Measurements from ENCODE around the gene NES. TPM values are rescaled to one million over a fixed set of nuclear protein-coding genes. Genes with fewer than 3 reads are reported as not detected.
A peak's percentile ranks its signal among the peaks of the same experiment; 100 is the strongest.

The NES gene
- total RNA-seq, 1 experiment from 2014 or later = 149 TPM

DNA sequence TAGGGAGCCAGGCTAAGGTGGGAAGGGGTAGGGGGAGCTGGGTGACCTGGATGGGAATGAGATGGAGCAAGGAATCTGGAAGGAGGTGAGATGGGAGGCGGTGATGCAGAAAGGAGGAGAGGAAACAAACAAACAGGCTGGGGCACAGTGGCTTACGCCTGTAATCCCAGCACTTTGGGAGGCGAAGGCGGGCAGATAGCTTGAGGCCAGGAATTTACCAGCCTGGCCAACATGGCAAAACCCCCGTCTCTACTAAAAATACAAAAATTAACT is 17.4 kb upstream of the NES start:
- Histone ChIP-seq H3K4me1 (replicated peaks) (peaks cover 17% of the 10 kb centered on the region), H3K27me3 (replicated peaks) (no peaks in the 10 kb centered on the region), H3K36me3 (no peaks in the 10 kb centered on the region), H3K27ac (no peak overlapping the region), H3K9me3 (replicated peaks) (no peaks in the 10 kb centered on the region), H3K4me3 (no peak overlapping the region)
- DNase-seq (ENCODE audit: low read depth in 1 of 2, low spot score in 2 of 2) = no peak

DNA sequence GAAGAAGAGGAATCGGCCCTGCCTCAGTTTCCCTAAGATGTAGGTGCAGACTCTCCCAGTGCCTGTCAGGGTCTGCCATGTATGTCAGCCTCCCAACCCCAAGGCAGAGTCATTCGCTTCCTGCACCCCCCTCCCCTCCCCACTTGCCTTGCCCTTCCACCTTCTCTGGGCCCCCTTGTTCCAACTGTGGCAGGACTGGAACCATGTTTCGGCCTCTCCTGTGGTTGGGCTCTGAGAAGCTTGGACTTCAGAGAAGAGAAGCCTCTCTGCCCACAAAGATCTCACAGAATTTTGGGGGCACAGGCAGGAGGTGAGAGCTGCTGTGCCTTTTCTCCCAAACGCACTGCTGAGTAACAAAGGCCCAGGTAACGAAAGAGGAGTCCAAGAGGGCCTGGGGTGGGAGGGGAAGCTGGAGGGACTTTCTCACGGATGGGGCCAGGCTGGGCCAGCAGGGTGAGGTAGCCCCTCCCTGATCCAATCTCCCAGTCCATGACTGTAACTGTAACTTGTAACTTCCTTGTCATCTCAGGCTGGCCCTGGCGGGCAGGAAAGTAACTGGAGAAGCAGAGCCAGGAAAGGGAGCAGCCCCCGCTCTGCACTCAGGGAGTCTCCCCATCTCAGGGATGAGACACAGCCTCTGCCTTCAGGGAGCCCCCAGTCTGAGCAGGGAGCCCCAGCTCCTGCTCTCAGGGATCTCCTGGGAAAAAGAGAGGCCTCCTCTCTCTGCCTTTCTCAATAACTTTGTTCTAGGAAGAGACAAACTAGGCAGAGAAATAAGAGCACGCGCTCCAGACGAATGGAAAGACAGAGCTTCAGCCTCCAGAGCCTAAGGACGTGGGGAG is 16.9 kb upstream of the NES start:
- Histone ChIP-seq H3K4me1 (replicated peaks) (peaks cover 22% of the 10 kb centered on the region), H3K36me3 (no peaks in the 10 kb centered on the region), H3K27me3 (replicated peaks) (no peaks in the 10 kb centered on the region), H3K4me3 (no peak overlapping the region), H3K27ac (no peak overlapping the region), H3K9me3 (replicated peaks) (no peaks in the 10 kb centered on the region)
- DNase-seq (ENCODE audit: low read depth in 1 of 2, low spot score in 2 of 2) = no peak

DNA sequence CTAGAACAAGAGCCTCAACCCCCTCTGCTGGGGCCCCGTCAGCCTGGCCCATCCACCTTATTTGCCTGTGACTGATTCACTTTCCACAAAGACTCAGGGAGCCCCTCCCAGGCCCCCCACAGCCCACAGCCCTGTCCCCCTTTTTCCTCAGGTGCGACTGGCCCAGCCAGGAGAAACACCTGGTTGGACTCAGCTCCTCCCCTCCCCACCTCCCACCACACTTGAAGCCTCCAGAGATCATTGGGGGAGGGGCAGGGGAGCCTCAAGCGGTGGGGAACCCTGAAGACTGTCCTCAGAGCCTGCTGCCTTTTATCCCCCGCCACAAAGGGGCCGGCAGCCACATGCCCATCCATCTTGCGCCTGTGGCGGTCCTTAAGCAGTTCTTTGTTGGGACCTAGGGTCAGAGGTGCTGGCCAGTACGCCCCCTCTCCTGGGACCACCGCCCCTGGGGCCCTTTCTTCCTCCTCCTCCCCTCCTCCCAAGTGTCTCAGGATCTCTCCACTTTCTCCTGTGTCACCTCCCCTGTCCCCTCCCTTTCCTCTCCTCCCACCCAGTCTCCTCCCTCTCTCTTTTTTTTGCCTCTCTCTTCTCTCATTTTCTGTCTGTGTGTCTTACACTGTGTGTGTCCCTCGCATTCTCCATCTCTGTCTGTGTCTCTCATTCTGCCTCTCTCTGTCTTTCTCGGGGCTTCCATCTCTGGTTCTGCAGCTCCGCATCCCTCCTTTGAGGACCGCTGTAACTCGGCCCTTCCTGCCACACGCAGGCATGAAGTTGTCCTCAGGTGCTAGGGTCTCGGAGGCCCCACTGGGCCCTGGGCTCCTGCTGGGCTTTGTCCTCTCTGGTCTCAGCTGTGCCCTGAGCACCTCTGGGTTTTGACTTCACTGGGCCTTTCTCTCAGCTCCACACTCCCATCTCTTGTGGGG is 16.0 kb upstream of the NES start:
- no peak overlapping the region for H3K27ac ChIP-seq
- no peak for DNase-seq (ENCODE audit: low read depth in 1 of 2, low spot score in 2 of 2)
- no peak overlapping the region for H3K4me3 ChIP-seq
- peaks cover 23% of the 10 kb centered on the region for H3K4me1 ChIP-seq (replicated peaks)
- H3K27me3 ChIP-seq (replicated peaks) = no peaks in the 10 kb centered on the region
- no peaks in the 10 kb centered on the region for H3K36me3 ChIP-seq
- no peaks in the 10 kb centered on the region for H3K9me3 ChIP-seq (replicated peaks)

DNA sequence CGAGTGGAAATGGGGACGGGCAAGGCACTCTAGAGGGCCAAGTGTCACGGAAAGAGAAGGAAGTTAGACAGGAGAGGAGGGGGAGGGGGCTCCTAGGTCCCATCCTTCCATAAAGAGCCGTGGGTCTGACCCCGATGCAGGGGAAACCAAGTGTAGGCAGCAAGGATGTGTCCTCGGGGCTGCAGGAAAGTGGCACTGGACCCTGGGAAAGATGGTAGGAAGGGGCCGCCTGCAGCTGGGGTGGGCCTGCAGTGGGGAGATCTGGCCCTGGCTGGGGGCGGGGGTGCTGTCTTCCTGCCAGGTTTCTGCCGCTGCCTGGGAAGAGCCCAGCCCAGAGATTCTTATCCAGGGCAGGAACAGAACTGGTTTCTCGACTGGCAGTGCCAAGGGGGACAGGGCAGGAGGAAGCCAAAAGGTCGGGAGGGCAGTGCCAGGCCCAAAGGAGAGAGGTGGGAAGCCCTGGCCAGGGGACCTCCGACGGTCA is 15.3 kb upstream of the NES start:
- DNase-seq (ENCODE audit: low read depth in 1 of 2, low spot score in 2 of 2) = no peak
- no peaks in the 10 kb centered on the region for H3K36me3 ChIP-seq
- H3K9me3 ChIP-seq (replicated peaks) = no peaks in the 10 kb centered on the region
- H3K4me3 ChIP-seq = no peak overlapping the region
- H3K4me1 ChIP-seq (replicated peaks) = peaks cover 23% of the 10 kb centered on the region
- no peaks in the 10 kb centered on the region for H3K27me3 ChIP-seq (replicated peaks)
- no peak overlapping the region for H3K27ac ChIP-seq

DNA sequence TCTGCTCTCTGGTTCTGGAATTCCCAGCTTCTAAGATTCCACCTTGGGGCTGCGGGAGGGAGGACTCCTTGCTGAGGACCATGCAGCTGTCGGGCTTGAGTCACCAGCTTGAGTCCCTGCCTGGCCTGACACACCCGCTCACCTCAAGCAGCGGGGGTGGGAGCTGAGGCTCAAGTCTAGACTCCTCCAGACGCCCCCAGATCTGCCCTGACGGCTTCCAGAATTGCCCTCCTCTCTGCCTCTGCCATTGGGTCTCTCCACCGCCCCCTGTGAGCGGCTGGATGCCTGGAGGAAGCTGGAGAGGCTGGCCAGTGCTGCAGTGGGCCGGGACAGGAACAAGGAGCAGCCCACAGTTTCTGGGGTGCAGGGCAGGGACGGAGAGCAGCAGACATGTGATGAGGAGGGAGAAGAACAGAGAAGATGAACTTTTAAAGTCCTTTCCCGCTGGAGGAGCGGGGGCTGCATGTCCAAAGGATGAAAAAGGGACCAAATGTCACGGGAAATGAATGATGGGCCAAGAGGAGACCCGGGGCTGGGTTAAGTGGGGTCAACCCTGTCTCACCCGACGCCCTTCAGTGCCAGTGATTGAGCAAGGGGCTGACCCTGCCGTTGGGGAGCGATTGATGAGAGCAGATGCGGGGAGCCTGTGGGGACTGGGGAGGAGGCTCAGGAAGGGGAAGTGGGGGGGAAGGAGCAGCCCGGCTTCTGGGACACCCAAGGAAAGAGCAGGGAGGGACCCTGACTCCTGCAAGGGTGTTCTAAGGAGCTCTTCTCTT is 14.6 kb upstream of the NES start:
- H3K36me3 ChIP-seq = no peaks in the 10 kb centered on the region
- no peaks in the 10 kb centered on the region for H3K9me3 ChIP-seq (replicated peaks)
- no peak overlapping the region for H3K4me3 ChIP-seq
- no peak overlapping the region for H3K27ac ChIP-seq
- peak in 1 of 2 experiments; percentile 44 for DNase-seq (ENCODE audit: low read depth in 1 of 2, low spot score in 2 of 2)
- peaks cover 23% of the 10 kb centered on the region for H3K4me1 ChIP-seq (replicated peaks)
- H3K27me3 ChIP-seq (replicated peaks) = no peaks in the 10 kb centered on the region

DNA sequence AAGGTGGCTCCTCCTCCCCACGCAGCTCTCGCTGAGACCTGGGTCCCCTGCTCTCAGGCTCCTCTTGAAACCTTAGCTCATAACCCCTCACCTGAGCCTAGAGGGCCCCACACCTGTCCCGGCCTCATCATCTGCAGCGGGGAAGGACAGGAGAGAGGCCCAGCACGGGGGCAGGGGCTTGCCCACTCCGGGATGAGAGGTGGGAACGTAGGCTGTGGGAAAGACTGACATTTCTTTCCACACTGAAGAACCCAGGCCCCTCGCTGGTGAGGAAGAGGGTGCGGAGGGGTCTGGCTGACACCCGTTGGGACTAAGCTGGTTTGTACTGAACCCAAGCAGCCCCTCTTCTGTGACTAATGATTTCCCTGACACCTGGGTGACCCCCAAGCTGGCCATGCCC is 14.0 kb upstream of the NES start:
- no peaks in the 10 kb centered on the region for H3K9me3 ChIP-seq (replicated peaks)
- peaks cover 26% of the 10 kb centered on the region for H3K4me1 ChIP-seq (replicated peaks)
- H3K27me3 ChIP-seq (replicated peaks) = no peaks in the 10 kb centered on the region
- no peaks in the 10 kb centered on the region for H3K36me3 ChIP-seq
- H3K27ac ChIP-seq = no peak overlapping the region
- H3K4me3 ChIP-seq = no peak overlapping the region
- DNase-seq (ENCODE audit: low read depth in 1 of 2, low spot score in 2 of 2) = no peak

DNA sequence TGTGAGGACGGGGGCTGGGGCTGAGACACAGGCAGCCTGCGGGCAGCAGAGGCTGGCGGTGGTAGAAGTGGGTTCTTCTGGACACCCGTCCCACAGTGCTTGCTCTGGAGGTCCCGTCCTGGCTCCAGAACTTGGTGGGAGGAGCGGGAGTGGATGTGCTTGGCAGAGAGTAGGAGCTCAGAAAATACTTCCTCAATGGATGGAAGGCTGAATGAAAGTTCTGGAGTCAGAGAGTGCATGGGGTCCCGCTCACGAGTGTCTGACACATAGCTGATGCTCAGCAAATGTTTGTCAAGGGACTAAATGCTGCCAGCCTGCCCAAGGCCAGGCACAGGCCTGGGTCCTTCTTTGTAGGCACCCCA is 13.4 kb upstream of the NES start:
- Histone ChIP-seq H3K9me3 (replicated peaks) (no peaks in the 10 kb centered on the region), H3K36me3 (no peaks in the 10 kb centered on the region), H3K4me3 (no peak overlapping the region), H3K27ac (no peak overlapping the region), H3K4me1 (replicated peaks) (peaks cover 26% of the 10 kb centered on the region), H3K27me3 (replicated peaks) (no peaks in the 10 kb centered on the region)
- no peak for DNase-seq (ENCODE audit: low read depth in 1 of 2, low spot score in 2 of 2)

DNA sequence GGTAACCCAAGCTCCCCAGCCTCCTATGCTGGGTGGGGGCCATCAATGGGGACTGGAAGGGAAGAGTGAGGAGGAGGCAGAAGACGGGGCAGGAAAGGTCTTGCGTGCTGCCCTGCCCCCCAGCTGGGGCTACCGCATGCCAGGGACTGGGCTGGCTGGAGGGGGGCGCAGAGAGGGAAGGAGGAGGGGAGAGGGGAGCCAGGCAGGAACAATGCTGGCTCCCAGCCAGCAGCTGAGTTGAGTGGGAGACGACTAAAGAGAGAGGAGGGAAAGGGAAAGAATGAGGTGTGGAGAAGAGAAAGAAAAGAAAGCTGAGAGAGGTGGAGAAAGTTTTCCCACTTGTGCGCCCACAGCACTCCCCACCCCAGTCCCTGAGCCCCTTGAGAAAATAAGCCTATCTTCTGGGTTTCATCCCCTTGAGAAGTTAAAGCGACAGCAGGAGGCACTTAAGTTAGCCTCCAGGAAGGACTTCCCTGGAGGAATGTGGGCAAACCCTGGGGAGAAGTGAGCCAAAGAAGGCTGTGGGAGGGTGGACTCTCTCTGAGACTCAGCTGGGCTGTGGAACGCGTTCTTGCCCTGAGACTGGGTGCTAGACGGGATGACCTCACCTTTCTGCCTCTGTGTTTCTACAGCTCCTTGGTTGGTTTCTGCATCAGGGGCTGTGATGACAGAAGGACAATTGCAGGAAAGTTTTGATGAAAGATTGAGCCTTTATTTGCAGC is 12.9 kb upstream of the NES start:
- Histone ChIP-seq H3K4me1 (replicated peaks) (peaks cover 26% of the 10 kb centered on the region), H3K27ac (no peak overlapping the region), H3K36me3 (no peaks in the 10 kb centered on the region), H3K9me3 (replicated peaks) (no peaks in the 10 kb centered on the region), H3K27me3 (replicated peaks) (no peaks in the 10 kb centered on the region), H3K4me3 (no peak overlapping the region; the same call in 1 of the 2 replicates)
- peak in 1 of 2 experiments; percentile 66 for DNase-seq (ENCODE audit: low read depth in 1 of 2, low spot score in 2 of 2)

DNA sequence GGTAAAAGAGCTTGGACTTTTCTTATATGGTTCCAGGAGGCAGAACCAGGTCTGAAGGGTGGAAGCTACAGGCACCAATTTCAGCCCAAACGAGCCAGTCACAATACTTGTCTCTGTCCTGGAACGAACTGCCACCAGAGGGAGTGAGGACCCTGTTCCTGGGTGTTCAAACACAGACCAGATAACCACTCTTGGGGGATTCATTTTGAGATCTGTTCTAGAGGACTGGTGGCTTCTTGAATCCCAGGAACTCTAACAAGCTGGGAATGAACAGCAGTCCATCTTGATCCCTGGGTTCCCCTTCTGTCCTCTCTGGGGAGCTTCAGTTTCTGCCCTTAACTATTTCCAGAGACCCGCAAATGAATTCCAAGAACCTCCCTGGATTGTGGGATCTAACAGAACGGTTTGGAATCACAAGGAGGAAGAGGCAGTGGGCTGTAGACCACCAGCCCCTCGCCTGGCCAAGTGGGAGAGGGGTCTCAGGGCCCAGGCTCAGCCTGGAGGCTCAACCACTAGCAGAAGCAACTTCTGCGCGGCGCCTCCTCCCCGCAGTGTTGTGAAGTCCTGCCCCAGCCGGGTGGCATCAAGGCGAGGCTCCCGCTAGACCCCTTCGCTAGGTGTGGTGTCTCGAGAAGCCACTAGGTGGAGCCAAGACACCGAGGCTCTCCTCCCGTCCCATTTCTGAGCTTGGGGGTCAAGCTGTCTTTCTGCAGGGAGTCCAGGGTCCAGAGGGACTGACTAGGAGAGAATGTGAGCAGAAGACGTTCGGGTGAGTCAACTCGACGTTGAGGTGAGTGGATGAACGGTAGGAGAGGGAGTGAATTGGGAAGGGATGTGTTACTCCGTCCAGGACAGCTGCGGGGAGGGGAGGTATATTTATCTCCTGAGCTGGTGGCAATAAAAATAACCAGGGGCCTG is 12.1 kb upstream of the NES start:
- no peaks in the 10 kb centered on the region for H3K36me3 ChIP-seq
- peak; percentile 90 to 91 for DNase-seq (ENCODE audit: low read depth in 1 of 2, low spot score in 2 of 2)
- no peak overlapping the region for H3K27ac ChIP-seq
- H3K9me3 ChIP-seq (replicated peaks) = no peaks in the 10 kb centered on the region
- H3K4me3 ChIP-seq = peak overlapping the region; percentile 12
- H3K27me3 ChIP-seq (replicated peaks) = no peaks in the 10 kb centered on the region
- H3K4me1 ChIP-seq (replicated peaks) = peaks cover 26% of the 10 kb centered on the region

DNA sequence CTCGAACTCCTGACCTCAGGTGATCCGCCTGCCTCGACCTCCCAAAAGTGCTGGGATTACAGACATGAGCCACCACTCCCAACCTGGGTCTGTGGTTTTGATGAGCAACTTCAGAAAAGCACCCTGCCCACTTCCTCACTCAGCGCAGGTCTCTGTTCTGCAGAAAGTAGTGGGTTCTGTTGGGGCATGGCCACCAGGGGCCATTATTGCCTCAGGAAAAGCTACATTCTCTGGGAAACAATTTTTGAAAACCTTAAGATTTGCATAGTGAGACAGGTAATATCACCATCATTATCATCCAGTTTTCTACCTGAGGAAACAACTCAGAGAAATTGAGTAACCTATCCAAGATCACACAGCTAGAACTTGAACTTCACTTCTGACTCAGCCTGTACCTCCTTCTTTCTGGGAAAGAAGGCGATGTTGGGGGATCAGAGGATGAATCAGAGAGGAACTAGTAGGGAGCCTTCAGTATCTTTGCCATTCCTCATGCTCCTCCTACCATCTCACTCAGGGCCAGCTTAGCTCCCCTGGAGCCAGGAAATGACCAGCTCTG is 7.1 kb upstream of the NES start:
- H3K9me3 ChIP-seq (replicated peaks) = no peaks in the 10 kb centered on the region
- H3K4me1 ChIP-seq (replicated peaks) = peaks cover 6% of the 10 kb centered on the region
- H3K36me3 ChIP-seq = no peaks in the 10 kb centered on the region
- no peak overlapping the region for H3K27ac ChIP-seq
- DNase-seq (ENCODE audit: low read depth in 1 of 2, low spot score in 2 of 2) = no peak
- H3K27me3 ChIP-seq (replicated peaks) = peaks cover 2% of the 10 kb centered on the region; the same call in 1 of the 2 replicates
- H3K4me3 ChIP-seq = no peak overlapping the region

DNA sequence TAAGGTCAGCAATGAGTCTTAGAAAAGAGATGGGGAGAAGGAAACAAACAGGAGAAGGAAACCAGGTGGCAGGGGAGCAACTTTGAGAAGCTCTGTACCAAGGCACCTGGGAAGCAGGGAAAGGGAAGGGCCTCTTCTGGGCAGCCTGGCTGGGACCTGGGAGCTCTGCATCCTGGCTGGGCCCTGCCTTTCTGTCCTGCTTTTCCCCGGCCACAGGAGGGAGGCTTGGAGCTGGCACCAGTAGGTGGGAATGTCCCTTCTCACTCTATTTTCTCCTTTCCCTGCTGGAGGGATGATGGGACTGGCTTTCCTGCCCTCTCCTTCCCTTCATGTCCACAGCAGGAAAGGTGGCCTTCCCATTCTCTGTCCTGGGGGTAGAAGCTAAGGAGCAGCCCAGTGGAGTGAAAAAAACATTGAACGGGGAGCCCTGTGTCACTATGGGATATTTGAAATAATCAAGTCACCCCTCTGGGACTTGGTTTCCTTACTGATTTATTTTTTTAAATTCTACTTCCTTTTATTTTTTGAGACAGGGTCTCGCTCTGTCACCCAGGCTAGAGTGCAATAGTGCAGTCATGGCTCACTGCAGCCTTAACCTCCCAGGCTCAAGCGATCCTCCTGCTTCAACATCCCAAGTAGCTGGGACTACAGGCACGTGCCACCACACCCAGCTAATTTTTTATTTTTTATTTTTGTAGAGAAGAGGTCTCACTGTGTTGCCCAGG is 5.1 kb upstream of the NES start:
- Histone ChIP-seq H3K27ac (no peak overlapping the region), H3K4me1 (replicated peaks) (peaks cover 10% of the 10 kb centered on the region), H3K4me3 (no peak overlapping the region), H3K9me3 (replicated peaks) (no peaks in the 10 kb centered on the region), H3K27me3 (replicated peaks) (peaks cover 2% of the 10 kb centered on the region), H3K36me3 (no peaks in the 10 kb centered on the region)
- DNase-seq (ENCODE audit: low read depth in 1 of 2, low spot score in 2 of 2) = no peak
